NCI-H2196 treated with DMSO at 0.1 percent for 48 hours (cell line): ENCODE measurements around the gene SUSD2.
"Not testable (repeated sequence)": the region's sequence is repeated elsewhere in the genome, so short reads cannot be mapped to it uniquely, and the experiment has no call there.

Source experiments
- DNase-seq: peaks from one replicate; lab custom pipeline; 2025; ENCODE audit not compliant: unreplicated experiment; lab: John Stamatoyannopoulos, UW

SUSD2 gene

GRCh38 chr22:24171822-24172221, 9.5 kb upstream of the SUSD2 start:
- no peak for DNase-seq

- no peak for DNase-seq
Measured at GRCh38 chr22:24175160-24175808, 6.0 kb upstream of the SUSD2 start.

GRCh38 chr22:24176040-24176439, 5.2 kb upstream of the SUSD2 start:
- no peak for DNase-seq

DNA sequence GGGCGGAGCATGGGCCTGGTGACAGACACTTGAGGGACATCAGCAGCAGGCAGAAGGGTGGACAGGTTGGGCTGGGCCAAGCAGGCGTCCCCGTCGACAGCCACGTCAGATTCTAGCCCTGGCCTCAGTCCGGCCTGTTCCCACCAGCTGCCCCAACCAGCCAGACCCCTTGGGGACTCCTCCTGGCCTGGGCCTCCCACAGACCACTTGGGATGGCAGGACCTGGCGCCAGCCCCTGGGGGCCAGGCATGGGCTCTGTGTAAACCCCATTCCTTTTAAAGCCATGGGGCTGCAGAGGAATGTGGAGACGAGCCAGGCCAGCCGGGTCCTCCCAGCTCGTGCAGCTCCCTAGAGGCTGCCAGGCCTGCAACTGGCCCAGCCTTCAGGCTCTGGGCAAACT, 4.7 kb upstream of the SUSD2 start:
- no peak for DNase-seq

- DNase-seq = no peak
Measured at GRCh38 chr22:24177045-24177444, 4.2 kb upstream of the SUSD2 start.

DNA sequence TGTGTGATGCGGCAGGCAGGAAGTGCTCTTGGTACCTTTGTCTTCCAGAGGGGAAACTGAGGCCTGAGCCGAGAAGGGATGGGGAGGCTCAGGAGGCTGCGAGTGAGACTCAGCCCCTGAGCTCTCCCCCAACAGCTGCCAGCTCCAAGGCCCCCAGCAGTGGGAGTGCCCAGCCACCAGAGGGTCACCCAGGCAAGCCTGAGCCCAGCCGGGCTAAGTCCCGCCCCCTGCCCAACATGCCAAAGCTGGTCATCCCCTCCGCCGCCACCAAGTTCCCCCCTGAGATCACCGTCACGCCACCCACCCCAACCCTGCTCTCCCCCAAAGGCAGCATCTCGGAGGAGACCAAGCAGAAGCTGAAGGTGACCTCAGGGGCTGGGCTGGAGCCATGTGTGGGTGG, 3.8 kb upstream of the SUSD2 start:
- no peak for DNase-seq

GRCh38 chr22:24178021-24178431, 3.3 kb upstream of the SUSD2 start:
- DNase-seq = no peak

DNA sequence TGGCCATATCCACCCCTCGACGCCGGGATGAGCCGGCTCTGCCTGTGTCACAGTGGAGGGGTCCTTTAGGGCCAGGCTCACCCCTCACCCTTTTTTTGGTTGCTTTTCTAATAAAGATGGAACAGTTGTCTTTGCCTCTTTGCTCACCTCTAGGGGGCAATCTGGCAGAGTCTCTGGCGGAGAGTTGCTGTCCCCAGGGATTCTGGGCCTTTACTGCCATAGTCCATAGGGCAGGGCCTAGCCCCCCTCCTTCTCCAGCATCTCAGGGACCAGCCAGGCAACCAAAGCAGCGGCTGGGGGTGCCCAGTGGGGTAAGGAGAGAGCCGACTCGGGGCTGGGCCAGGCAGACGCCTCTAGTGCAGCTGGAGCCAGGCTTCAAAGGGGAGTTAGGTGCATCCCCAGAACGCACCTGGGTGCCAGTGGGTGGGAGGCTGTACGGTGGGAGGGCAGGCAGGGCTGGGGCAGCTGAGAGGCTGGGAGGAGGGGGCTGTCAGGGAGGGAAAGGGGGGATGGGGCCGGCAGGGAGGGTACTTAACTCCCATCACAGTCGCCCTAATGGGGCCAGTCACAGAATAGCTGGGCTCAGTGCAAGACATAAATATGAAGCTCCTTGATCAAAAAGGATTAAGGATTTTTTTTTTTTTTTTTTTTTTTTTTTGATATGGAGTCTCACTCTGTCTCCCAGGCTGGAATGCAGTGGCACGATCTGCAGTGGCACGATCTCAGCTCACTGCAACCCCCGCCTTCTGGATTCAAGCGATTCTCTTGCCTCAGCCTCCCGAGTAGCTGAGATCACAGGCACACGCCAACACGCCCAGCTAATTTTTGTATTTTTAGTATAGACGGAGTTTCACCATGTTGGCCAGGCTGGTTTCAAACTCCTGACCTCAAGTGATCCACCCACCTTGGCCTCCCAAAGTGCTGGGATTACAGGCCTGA, 2.5 kb upstream of the SUSD2 start:
- no peak for DNase-seq

DNA sequence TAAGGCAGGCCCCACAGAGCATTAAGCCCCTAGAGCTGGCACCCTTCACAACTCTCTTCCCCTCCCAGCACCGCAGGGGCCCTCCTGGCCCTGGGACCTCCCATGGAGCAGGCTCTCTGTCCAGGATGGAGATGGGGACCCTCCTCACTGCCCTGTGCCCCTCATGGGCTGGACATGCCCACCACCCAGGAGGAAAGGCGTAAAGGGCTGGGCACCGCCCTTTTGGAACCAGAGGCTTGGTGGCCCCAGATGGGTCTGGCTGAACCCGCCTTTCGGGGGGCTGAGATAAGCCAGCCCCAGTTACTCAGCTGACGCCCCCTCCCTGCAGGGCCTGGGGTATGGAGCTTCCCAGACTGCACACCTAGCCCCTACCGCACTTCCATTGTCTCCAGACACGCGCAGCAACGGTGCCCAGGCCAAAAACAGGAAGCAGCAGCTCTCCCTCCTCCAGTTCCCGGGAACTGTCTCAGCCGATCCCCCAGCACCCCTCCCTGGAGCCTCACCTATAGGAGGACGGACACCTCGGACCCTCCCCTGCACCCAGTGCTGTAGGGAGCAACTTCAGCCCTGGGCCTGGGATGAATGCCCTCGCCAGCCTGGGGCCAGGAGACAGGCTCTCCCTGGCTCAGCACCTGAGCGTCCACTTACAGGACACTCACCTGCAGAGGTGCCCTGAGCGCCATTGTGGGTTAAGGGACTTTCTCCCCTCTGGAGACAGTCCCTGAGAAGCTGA, 1.6 kb upstream of the SUSD2 start:
- DNase-seq = no peak

- DNase-seq = no peak
Measured at GRCh38 chr22:24180316-24181087, 785 bp upstream of the SUSD2 start.

DNA sequence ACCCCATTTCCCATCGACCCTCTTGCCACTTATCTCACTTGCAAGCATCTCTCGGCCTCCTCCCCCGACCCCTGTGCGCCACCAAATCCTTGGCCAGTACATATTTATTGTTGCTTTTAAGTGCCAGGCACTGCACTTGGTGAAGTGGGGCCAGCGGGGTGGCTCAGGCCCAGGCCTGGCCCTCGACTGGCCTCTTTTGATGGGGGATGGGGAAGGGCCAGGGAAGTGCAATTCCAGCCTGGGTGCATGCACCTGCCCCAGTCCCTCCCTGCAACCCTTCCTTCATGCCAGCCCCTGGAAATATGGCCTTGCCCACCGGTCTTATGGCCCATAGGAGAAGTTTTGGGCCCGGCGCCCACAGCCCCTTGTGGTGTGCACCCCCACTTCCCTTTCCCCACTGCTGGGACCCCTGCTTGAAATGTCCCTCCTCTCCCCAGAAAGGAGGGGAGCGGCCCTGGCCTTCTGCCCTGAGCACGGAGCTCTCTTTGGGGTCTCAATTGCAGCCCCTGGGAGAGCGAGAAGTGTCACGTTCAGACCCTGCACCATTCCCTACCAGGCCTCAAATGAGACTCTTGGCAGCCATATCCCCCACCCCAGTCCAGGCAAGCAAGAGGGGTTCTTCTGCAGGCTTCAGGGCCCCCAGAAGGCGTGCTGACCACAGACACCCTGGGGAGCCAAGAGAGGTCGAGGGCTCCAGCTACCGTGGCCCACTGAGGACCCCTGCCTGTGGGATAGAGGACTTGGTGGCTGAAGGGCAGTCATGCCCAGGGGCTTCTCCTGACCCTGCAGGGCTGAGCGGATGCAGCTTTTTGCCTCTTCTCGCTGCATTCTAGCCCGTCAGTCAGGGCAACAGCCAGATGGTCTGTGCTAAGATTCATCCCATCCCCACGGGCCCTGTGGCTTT, 961 bp downstream of the SUSD2 start:
- DNase-seq = no peak

DNA sequence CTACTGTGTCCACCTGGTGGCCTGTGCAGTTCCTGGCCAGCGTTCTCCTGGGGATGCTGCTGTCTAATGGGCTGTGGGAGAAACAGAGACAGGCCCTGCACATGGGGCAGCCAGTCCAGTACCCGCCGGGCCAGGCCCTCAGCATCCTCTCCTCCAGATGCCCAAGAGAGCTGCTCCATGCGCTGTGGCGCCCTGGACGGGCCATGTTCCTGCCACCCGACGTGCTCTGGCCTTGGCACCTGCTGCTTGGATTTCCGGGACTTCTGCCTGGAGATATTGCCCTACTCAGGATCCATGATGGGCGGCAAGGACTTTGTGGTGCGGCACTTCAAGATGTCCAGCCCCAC, 1.6 kb downstream of the SUSD2 start:
- not testable (repeated sequence) for DNase-seq

DNA sequence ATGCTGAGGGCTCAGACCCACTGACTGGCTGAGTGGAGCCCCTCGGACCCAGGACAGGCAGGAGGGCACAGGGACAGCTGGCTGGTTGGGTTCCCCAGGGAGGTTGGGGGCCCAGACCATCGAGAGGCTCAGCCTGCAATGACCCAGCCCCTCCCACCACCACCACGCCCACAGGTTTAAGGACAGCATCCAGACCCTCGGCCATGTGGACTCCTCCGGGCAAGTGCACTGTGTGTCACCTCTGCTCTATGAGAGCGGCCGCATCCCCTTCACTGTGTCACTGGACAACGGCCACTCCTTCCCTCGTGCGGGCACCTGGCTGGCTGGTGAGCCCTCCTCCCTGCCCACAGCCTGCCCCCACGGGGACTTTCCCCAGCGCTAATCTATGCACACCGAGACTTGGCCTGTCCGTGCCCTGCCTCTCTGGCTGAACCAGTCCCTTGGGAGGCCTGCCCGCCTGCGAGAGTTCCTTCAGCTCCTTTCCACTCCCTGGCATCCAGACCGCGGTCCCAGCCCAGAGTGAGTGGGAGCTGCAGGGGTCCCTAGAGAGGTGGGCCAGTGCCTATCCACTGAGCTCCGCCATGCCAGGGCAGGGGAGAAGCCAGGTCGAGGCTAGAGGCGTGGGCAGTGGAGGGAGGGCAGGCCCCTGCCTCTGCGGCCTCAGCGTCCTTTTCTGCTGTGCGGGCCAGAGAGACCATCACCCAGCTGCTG, 2.2 kb downstream of the SUSD2 start:
- no peak for DNase-seq

GRCh38 chr22:24184057-24184798, 2.9 kb downstream of the SUSD2 start:
- DNase-seq = no peak

GRCh38 chr22:24185001-24185500, 3.8 kb downstream of the SUSD2 start:
- no peak for DNase-seq

GRCh38 chr22:24185501-24186351, 4.4 kb downstream of the SUSD2 start:
- no peak for DNase-seq

DNA sequence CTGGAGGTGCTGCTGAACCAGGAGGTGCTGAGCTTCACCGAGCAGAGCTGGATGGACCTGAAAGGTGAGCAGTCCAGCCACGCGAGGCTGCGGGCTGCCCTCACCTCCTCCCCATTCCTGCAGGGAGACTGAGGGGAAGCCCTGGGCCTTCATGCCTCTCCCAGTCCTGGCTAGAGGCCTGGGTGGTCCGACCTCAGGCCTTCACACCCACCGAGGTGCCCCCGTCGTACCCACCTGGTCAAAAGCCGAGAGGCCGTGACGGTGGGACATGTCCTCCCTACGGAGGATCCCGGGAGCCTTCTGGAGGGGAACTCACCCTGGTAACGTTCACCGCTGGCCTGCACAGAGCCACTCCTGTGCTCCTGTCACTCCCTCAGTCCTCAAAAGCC, 5.1 kb downstream of the SUSD2 start:
- no peak for DNase-seq
